Hepatocyte (in vitro differentiated cells): ENCODE data around the gene PEX5. TPM values are rescaled to one million over a fixed set of nuclear protein-coding genes. Genes with fewer than 3 reads are reported as not detected.

Experiments
- DNase-seq: peaks from one replicate; pipeline ENCODE4 v3.0.0-alpha.2; 2016; ENCODE audit warnings: low spot score
- H2AFZ ChIP-seq: fragments of 200-600 bp; sonication (generic); 2 replicates; pipeline ENCODE4 v1.6.0; 2016; ENCODE audit warnings: antibody characterized with exemption, mild to moderate bottlenecking
- H3K27ac ChIP-seq: fragments of 200-600 bp; sonication (generic); 2 replicates; pipeline ENCODE4 v1.5.1; 2016; ENCODE audit warnings: mild to moderate bottlenecking
- H3K27me3 ChIP-seq: fragments of 200-600 bp; sonication (generic); 2 replicates; pipeline ENCODE4 v1.6.1; 2016
- H3K36me3 ChIP-seq: fragments of 200-600 bp; sonication (generic); replicated peaks from 2 replicates; pipeline ENCODE4 v1.5.1; 2016; ENCODE audit warnings: low read depth; ENCODE audit not compliant: insufficient read depth
- H3K4me1 ChIP-seq: fragments of 200-600 bp; sonication (generic); 2 replicates; pipeline ENCODE4 v1.5.1; 2016; ENCODE audit warnings: mild to moderate bottlenecking, moderate library complexity; ENCODE audit not compliant: insufficient read depth
- H3K4me2 ChIP-seq: fragments of 200-600 bp; sonication (generic); 2 replicates; pipeline ENCODE4 v1.6.0; 2016
- H3K4me3 ChIP-seq: fragments of 200-600 bp; sonication (generic); 2 replicates; pipeline ENCODE4 v1.5.1; 2016; ENCODE audit warnings: mild to moderate bottlenecking
- H3K79me2 ChIP-seq: fragments of 200-600 bp; sonication (generic); 2 replicates; pipeline ENCODE4 v1.6.0; 2017; ENCODE audit warnings: mild to moderate bottlenecking
- H3K9me2 ChIP-seq: fragments of 200-600 bp; sonication (generic); replicated peaks from 2 replicates; pipeline ENCODE4 v1.6.0; 2017; ENCODE audit warnings: mild to moderate bottlenecking; ENCODE audit not compliant: insufficient read depth
- H3K9me3 ChIP-seq: fragments of 200-600 bp; sonication (generic); 2 replicates; pipeline ENCODE4 v1.5.1; 2016; ENCODE audit warnings: low read depth, mild to moderate bottlenecking
- H4K20me1 ChIP-seq: fragments of 200-600 bp; sonication (generic); 2 replicates; pipeline ENCODE4 v1.6.0; 2016; ENCODE audit warnings: mild to moderate bottlenecking; ENCODE audit not compliant: insufficient read depth, poor library complexity, severe bottlenecking
- EZH2 ChIP-seq: fragments of 200-600 bp; sonication (generic); IDR thresholded peaks from 2 replicates; pipeline ENCODE4 v1.6.1; 2016; ENCODE audit warnings: antibody characterized with exemption, mild to moderate bottlenecking, borderline replicate concordance
- EZH2phosphoT487 ChIP-seq: fragments of 200-600 bp; sonication (generic); IDR thresholded peaks from one replicate; pipeline ENCODE4 v1.6.1; 2018; ENCODE audit warnings: antibody characterized with exemption, mild to moderate bottlenecking, low read depth, moderate library complexity; ENCODE audit not compliant: unreplicated experiment, severe bottlenecking
- WGBS: methylation state at CpG from one replicate; pipeline ENCODE4 v1.1.6; 2016; ENCODE audit warnings: low lambda C conversion rate; ENCODE audit errors: missing lambda C conversion rate; 5-methylcytosine and 5-hydroxymethylcytosine counted together
- polyA plus RNA-seq: library from polyadenylated mRNA; unstranded; fragments of >200 nt; fragmentation: Nextera tagmentation; extraction: Ambion mirVana; gene quantifications from 2 replicates; pipeline ENCODE4 v1.2.1, GENCODE V29; 2016
- total RNA-seq: library from RNA; depleted of rRNA; stranded (reverse); fragments of >200 nt; gene quantifications from 2 replicates; pipeline ENCODE4 v1.2.3, GENCODE V29; 2014
- TF ChIP-seq, protein P1 (sequence below): fragments of 200-600 bp; sonication (generic); IDR thresholded peaks from 2 replicates; pipeline ENCODE4 v1.5.1; 2016; ENCODE audit warnings: antibody characterized with exemption, mild to moderate bottlenecking; ENCODE audit not compliant: poor library complexity

PEX5 gene
- total and polyA plus RNA-seq, 2 experiments from 2014 or later: 17.3 to 32.6 TPM

DNA sequence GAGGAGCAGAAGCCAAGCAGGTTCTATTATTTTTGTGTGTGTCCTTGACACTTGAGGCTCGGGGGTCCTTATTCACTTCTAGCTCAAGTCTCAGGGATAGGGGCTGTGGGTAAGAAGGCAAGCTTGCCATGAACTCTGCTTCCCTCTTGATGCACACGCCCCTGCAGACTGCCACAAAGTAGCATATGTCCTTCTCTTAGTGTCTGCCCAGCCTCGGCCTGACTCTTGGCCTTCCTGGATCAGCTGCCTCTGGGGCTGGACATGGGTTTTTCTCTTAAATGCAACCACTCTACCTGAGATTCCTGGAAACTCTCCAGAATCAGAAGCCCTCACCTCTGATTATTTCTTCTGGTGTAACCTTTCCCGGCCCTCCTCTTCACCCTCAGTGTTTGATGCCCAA, 28.2 kb upstream of the PEX5 start:
- H3K9me2 ChIP-seq: no peaks in the 10 kb centered on the region
- WGBS: 93% methylated on average over 4 of the region's 4 CpGs
- H3K4me3 ChIP-seq: no peak overlapping the region
- H3K27ac ChIP-seq: no peak overlapping the region
- no peaks in the 10 kb centered on the region for H3K27me3 ChIP-seq
- no peaks in the 10 kb centered on the region for H3K4me1 ChIP-seq
- no peak overlapping the region for H3K4me2 ChIP-seq
- TF ChIP-seq EZH2 (no peak), EZH2phosphoT487 (no peak)
- TF ChIP-seq, protein P1, sequence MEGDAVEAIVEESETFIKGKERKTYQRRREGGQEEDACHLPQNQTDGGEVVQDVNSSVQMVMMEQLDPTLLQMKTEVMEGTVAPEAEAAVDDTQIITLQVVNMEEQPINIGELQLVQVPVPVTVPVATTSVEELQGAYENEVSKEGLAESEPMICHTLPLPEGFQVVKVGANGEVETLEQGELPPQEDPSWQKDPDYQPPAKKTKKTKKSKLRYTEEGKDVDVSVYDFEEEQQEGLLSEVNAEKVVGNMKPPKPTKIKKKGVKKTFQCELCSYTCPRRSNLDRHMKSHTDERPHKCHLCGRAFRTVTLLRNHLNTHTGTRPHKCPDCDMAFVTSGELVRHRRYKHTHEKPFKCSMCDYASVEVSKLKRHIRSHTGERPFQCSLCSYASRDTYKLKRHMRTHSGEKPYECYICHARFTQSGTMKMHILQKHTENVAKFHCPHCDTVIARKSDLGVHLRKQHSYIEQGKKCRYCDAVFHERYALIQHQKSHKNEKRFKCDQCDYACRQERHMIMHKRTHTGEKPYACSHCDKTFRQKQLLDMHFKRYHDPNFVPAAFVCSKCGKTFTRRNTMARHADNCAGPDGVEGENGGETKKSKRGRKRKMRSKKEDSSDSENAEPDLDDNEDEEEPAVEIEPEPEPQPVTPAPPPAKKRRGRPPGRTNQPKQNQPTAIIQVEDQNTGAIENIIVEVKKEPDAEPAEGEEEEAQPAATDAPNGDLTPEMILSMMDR: no peak
- H4K20me1 ChIP-seq: no peaks in the 10 kb centered on the region
- no peaks in the 10 kb centered on the region for H3K79me2 ChIP-seq
- H3K9me3 ChIP-seq: no peaks in the 10 kb centered on the region
- H3K36me3 ChIP-seq: no peaks in the 10 kb centered on the region
- no peak overlapping the region for H2AFZ ChIP-seq
- no peak for DNase-seq

DNA sequence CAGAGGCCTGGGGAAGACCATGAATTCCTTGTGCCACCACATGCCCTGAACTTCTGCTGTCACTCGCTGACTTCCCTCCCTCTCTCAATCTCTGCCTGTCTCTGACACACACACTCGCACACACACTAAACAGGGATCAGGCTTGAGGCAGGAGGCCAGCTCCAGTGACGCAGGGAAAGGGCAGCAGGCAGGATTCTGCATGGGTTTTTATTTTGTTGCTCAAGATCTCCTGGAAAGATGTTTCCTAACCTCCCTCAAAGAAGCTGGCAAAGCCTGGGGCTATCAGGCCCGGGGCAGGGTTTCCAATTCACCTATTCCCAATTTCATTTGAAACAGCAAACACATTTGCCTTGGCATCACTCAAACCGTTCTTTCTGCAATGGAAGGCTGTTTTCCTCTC, 27.7 kb upstream of the PEX5 start:
- Histone ChIP-seq H3K79me2 (no peaks in the 10 kb centered on the region), H3K9me3 (no peaks in the 10 kb centered on the region), H3K27ac (no peak overlapping the region), H4K20me1 (no peaks in the 10 kb centered on the region), H3K4me1 (no peaks in the 10 kb centered on the region), H3K36me3 (no peaks in the 10 kb centered on the region), H3K4me3 (no peak overlapping the region), H3K9me2 (no peaks in the 10 kb centered on the region), H2AFZ (no peak overlapping the region), H3K27me3 (no peaks in the 10 kb centered on the region), H3K4me2 (no peak overlapping the region)
- WGBS: 93% methylated on average over 5 of the region's 5 CpGs
- DNase-seq: no peak
- TF ChIP-seq EZH2 (no peak), EZH2phosphoT487 (no peak)
- TF ChIP-seq, protein P1: no peak

DNA sequence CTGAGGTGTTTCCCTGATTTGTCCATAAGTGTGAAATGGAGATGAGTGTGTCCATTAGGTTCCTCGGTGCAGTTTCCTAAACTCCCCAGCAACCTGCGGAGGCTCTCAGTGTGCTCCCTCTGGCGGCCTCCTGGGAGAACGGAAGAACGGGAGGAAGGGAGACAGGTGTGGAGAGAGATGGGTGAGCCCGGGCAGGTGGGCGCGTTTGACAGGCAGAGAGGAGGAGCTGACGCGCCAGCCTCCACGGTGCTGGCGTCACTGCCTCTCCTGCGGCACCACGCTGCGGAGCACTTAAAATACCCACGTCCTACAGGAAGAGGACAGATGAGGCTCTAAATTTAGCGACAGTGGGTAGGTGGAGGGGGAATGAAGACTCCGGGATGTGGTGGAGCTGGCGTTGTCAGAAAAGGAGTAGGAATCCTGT, 26.8 kb upstream of the PEX5 start:
- no peak for TF ChIP-seq EZH2
- TF ChIP-seq, protein P1: peak; percentile 55
- TF ChIP-seq EZH2phosphoT487: no peak
- H3K9me3 ChIP-seq: no peaks in the 10 kb centered on the region

DNA sequence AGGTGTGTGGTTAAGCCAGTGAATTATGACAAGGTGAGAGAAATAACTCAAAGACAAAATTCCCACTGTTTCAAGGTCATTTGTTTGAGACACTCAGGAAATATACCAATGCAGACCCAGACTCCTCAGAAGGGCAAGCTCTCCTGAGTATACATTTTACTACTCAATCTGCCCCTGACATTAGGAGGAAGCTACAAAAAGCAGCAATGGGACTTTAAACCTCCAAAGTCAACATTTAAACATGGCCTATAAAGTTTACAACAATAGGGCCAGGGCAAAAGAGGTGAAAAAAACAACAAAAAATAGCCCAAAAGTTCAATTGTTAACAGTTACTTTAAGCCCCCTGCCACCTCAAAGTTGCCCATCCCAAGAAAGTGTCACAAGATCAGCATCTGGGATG, 19.5 kb upstream of the PEX5 start:
- Histone ChIP-seq H3K4me2 (no peak overlapping the region), H3K4me3 (no peak overlapping the region), H3K79me2 (no peaks in the 10 kb centered on the region), H3K9me3 (no peaks in the 10 kb centered on the region), H3K4me1 (no peaks in the 10 kb centered on the region), H3K27ac (no peak overlapping the region), H2AFZ (no peak overlapping the region), H4K20me1 (no peaks in the 10 kb centered on the region), H3K9me2 (no peaks in the 10 kb centered on the region), H3K27me3 (no peaks in the 10 kb centered on the region), H3K36me3 (no peaks in the 10 kb centered on the region)
- no peak for DNase-seq
- TF ChIP-seq EZH2phosphoT487 (no peak), EZH2 (no peak)
- TF ChIP-seq, protein P1: no peak

More for the DNA sequence above, 26.8 kb upstream of the PEX5 start:
- peak; percentile 76 for DNase-seq
- Histone ChIP-seq H3K4me3 (no peak overlapping the region), H3K4me1 (no peaks in the 10 kb centered on the region), H3K4me2 (peak overlapping the region; percentile 57), H3K9me2 (no peaks in the 10 kb centered on the region), H2AFZ (no peak overlapping the region), H3K36me3 (no peaks in the 10 kb centered on the region), H4K20me1 (no peaks in the 10 kb centered on the region), H3K27me3 (no peaks in the 10 kb centered on the region), H3K27ac (no peak overlapping the region), H3K79me2 (no peaks in the 10 kb centered on the region)
- 18% methylated on average over 19 of the region's 19 CpGs for WGBS
